ENCODE results near the gene FRMD4B.
A peak's percentile ranks its signal among the peaks of the same experiment; 100 is the strongest.
"Not testable (repeated sequence)": the region's sequence is repeated elsewhere in the genome, so short reads cannot be mapped to it uniquely, and the experiment has no call there.

The FRMD4B gene

GRCh38 chr3:69283496-69283895 lies 102.4 kb downstream of the FRMD4B start:
- DNase-seq (ENCODE audit: low read depth) = no peak

GRCh38 chr3:69282181-69282580 lies 103.7 kb downstream of the FRMD4B start:
- peak; percentile 17 for DNase-seq (ENCODE audit: low read depth)

- not testable (repeated sequence) for DNase-seq (ENCODE audit: low read depth)
Measured at GRCh38 chr3:69277403-69277802, 108.5 kb downstream of the FRMD4B start.

GRCh38 chr3:69276884-69277283 lies 109.0 kb downstream of the FRMD4B start:
- no peak for DNase-seq (ENCODE audit: low read depth)

GRCh38 chr3:69276191-69276590 lies 109.7 kb downstream of the FRMD4B start:
- not testable (repeated sequence) for DNase-seq (ENCODE audit: low read depth)

GRCh38 chr3:69273896-69274295 lies 112.0 kb downstream of the FRMD4B start:
- no peak for DNase-seq (ENCODE audit: low read depth)

- DNase-seq (ENCODE audit: low read depth) = no peak
Measured at GRCh38 chr3:69272556-69272955, 113.3 kb downstream of the FRMD4B start.

GRCh38 chr3:69271098-69271497 lies 114.8 kb downstream of the FRMD4B start:
- DNase-seq (ENCODE audit: low read depth) = no peak

GRCh38 chr3:69266585-69266984 lies 119.3 kb downstream of the FRMD4B start:
- no peak for DNase-seq (ENCODE audit: low read depth)

- not testable (repeated sequence) for DNase-seq (ENCODE audit: low read depth)
Measured at GRCh38 chr3:69266071-69266470, 119.8 kb downstream of the FRMD4B start.

- DNase-seq (ENCODE audit: low read depth) = not testable (repeated sequence)
Measured at GRCh38 chr3:69260843-69261405, 125.0 kb downstream of the FRMD4B start.

GRCh38 chr3:69260216-69260787 lies 125.6 kb downstream of the FRMD4B start:
- no peak for DNase-seq (ENCODE audit: low read depth)

GRCh38 chr3:69259125-69259524 lies 126.8 kb downstream of the FRMD4B start:
- no peak for DNase-seq (ENCODE audit: low read depth)

- no peak for DNase-seq (ENCODE audit: low read depth)
Measured at GRCh38 chr3:69255928-69256327, 130.0 kb downstream of the FRMD4B start.

- no peak for DNase-seq (ENCODE audit: low read depth)
Measured at GRCh38 chr3:69254351-69254750, 131.5 kb downstream of the FRMD4B start.

- no peak for DNase-seq (ENCODE audit: low read depth)
Measured at GRCh38 chr3:69252631-69253030, 133.3 kb downstream of the FRMD4B start.

- no peak for DNase-seq (ENCODE audit: low read depth)
Measured at GRCh38 chr3:69252141-69252540, 133.7 kb downstream of the FRMD4B start.

- no peak for DNase-seq (ENCODE audit: low read depth)
Measured at GRCh38 chr3:69251078-69251805, 134.6 kb downstream of the FRMD4B start.

- no peak for DNase-seq (ENCODE audit: low read depth)
Measured at GRCh38 chr3:69250014-69250413, 135.9 kb downstream of the FRMD4B start.

- no peak for DNase-seq (ENCODE audit: low read depth)
Measured at GRCh38 chr3:69249001-69249400, 136.9 kb downstream of the FRMD4B start.

GRCh38 chr3:69248436-69248835 lies 137.5 kb downstream of the FRMD4B start:
- no peak for DNase-seq (ENCODE audit: low read depth)

GRCh38 chr3:69246612-69247011 lies 139.3 kb downstream of the FRMD4B start:
- no peak for DNase-seq (ENCODE audit: low read depth)

- DNase-seq (ENCODE audit: low read depth) = no peak
Measured at GRCh38 chr3:69244039-69244438, 141.8 kb downstream of the FRMD4B start.

GRCh38 chr3:69241769-69242168 lies 144.1 kb downstream of the FRMD4B start:
- DNase-seq (ENCODE audit: low read depth) = no peak

Measured in stimulated activated CD8-positive, alpha-beta memory T cell treated with anti-CD3 and anti-CD28 coated beads, Interleukin-12 subunit alpha, Interleukin-12 subunit beta, amount 100 ng/mL, for 1 hour (primary cell).